ENCODE measurements around the gene UBE2V1. TPM values are rescaled to one million over a fixed set of nuclear protein-coding genes. Genes with fewer than 3 reads are reported as not detected.

UBE2V1 gene
- total and polyA plus RNA-seq, 2 of the 13 experiments (the other 11 are each of a cell fraction or from before 2014, with no cell fraction given): 81.3 to 132 TPM

GRCh38 chr20:50110141-50111047 is 2.6 kb downstream of the UBE2V1 start (continued):
- no peak for TF ChIP-seq NFE2L2 (IDR thresholded peaks at IDR 0.05; ENCODE audit: low read length)
- no peak for TF ChIP-seq KLF15 (CRISPR knock-in tag; IDR thresholded peaks at IDR 0.05; ENCODE audit: borderline replicate concordance)
- TF ChIP-seq NR2C2 (CRISPR knock-in tag; IDR thresholded peaks at IDR 0.05; ENCODE audit: borderline replicate concordance): no peak
- no peak for TF ChIP-seq GATAD1 (CRISPR knock-in tag; IDR thresholded peaks at IDR 0.05)
- TF ChIP-seq MBNL3 (CRISPR knock-in tag; conservative IDR thresholded peaks at IDR 0.05): no peak
- peak; percentile 48; the same call in 1 of the 2 replicates for TF ChIP-seq FOXA3 (CRISPR knock-in tag; IDR thresholded peaks at IDR 0.05)
- no peak for TF ChIP-seq KDM5B (CRISPR knock-in tag; IDR thresholded peaks at IDR 0.05; ENCODE audit: borderline replicate concordance)
- TF ChIP-seq SAP130 (CRISPR knock-in tag; IDR thresholded peaks at IDR 0.05; ENCODE audit: low read depth): peak; percentile 37; the same call in 1 of the 2 replicates
- TF ChIP-seq ATM (IDR thresholded peaks at IDR 0.05; ENCODE audit: borderline replicate concordance): no peak
- no peak for TF ChIP-seq PATZ1 (CRISPR knock-in tag; IDR thresholded peaks at IDR 0.05)
- peak; percentile 3; the same call in 1 of the 2 replicates for TF ChIP-seq ZFY (CRISPR knock-in tag; IDR thresholded peaks at IDR 0.05)
- no peak for TF ChIP-seq RARA (CRISPR knock-in tag; IDR thresholded peaks at IDR 0.05)
- TF ChIP-seq ELK4 (CRISPR knock-in tag; IDR thresholded peaks at IDR 0.05; ENCODE audit: borderline replicate concordance): no peak
- TF ChIP-seq, protein P1, sequence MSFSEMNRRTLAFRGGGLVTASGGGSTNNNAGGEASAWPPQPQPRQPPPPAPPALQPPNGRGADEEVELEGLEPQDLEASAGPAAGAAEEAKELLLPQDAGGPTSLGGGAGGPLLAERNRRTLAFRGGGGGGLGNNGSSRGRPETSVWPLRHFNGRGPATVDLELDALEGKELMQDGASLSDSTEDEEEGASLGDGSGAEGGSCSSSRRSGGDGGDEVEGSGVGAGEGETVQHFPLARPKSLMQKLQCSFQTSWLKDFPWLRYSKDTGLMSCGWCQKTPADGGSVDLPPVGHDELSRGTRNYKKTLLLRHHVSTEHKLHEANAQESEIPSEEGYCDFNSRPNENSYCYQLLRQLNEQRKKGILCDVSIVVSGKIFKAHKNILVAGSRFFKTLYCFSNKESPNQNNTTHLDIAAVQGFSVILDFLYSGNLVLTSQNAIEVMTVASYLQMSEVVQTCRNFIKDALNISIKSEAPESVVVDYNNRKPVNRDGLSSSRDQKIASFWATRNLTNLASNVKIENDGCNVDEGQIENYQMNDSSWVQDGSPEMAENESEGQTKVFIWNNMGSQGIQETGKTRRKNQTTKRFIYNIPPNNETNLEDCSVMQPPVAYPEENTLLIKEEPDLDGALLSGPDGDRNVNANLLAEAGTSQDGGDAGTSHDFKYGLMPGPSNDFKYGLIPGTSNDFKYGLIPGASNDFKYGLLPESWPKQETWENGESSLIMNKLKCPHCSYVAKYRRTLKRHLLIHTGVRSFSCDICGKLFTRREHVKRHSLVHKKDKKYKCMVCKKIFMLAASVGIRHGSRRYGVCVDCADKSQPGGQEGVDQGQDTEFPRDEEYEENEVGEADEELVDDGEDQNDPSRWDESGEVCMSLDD (CRISPR knock-in tag; IDR thresholded peaks at IDR 0.05; ENCODE audit: borderline replicate concordance): no peak
- no peak for TF ChIP-seq ZNF713 (CRISPR knock-in tag; IDR thresholded peaks at IDR 0.05)
- TF ChIP-seq ZNF891 (CRISPR knock-in tag; IDR thresholded peaks at IDR 0.05): no peak
- TF ChIP-seq ONECUT2 (CRISPR knock-in tag; IDR thresholded peaks at IDR 0.05): no peak
- no peak for TF ChIP-seq CBX5 (CRISPR knock-in tag; IDR thresholded peaks at IDR 0.05; ENCODE audit: borderline replicate concordance)
- TF ChIP-seq, protein P2, sequence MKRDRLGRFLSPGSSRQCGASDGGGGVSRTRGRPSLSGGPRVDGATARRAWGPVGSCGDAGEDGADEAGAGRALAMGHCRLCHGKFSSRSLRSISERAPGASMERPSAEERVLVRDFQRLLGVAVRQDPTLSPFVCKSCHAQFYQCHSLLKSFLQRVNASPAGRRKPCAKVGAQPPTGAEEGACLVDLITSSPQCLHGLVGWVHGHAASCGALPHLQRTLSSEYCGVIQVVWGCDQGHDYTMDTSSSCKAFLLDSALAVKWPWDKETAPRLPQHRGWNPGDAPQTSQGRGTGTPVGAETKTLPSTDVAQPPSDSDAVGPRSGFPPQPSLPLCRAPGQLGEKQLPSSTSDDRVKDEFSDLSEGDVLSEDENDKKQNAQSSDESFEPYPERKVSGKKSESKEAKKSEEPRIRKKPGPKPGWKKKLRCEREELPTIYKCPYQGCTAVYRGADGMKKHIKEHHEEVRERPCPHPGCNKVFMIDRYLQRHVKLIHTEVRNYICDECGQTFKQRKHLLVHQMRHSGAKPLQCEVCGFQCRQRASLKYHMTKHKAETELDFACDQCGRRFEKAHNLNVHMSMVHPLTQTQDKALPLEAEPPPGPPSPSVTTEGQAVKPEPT (CRISPR knock-in tag; IDR thresholded peaks at IDR 0.05; ENCODE audit: low read depth): no peak
- no peak for TF ChIP-seq SMAD3 (CRISPR knock-in tag; IDR thresholded peaks at IDR 0.05)
- TF ChIP-seq NR2F6 (IDR thresholded peaks at IDR 0.05): peak; percentile 32; the same call in 1 of the 2 replicates
- peak; percentile 10; the same call in 1 of the 2 replicates for TF ChIP-seq NR2F6 (CRISPR knock-in tag; IDR thresholded peaks at IDR 0.05)
